HepG2 (cell line): ENCODE measurements around the gene TM7SF3. TPM values are rescaled to one million over a fixed set of nuclear protein-coding genes. Genes with fewer than 3 reads are reported as not detected.

Experiments
- CREB1 ChIP-seq, 2 experiments: fragments of 450-650 bp in 1 of 2; IDR thresholded peaks; 2 replicates each; pipeline ENCODE4 v1.6.1; 2016 to 2017; ENCODE audit warnings: control low read depth in 1 of 2, mild to moderate bottlenecking in 1 of 2, missing compliant biosample characterization in 1 of 2, missing genetic modification characterization in 1 of 2
- DMAP1 ChIP-seq: IDR thresholded peaks from 2 replicates; pipeline ENCODE4 v1.6.1; 2016
- HNF4G ChIP-seq, 2 experiments: sonication (generic) in 1 of 2; formaldehyde crosslinking in 1 of 2; IDR thresholded peaks; 2 replicates each; pipeline versions ENCODE4 v1.4.0 to v1.6.1; 2011 to 2020; ENCODE audit warnings: borderline replicate concordance in 2 of 2, low read depth in 2 of 2, mild to moderate bottlenecking in 2 of 2, low read length in 1 of 2, missing genetic modification reagents in 1 of 2, moderate library complexity in 1 of 2
- HOXA5 ChIP-seq: sonication (generic); formaldehyde crosslinking; IDR thresholded peaks from 2 replicates; pipeline ENCODE4 v1.4.0; 2020; ENCODE audit warnings: missing genetic modification reagents
- MEIS1 ChIP-seq: sonication (generic); formaldehyde crosslinking; IDR thresholded peaks from 2 replicates; pipeline ENCODE4 v1.9.0; 2021; ENCODE audit warnings: mild to moderate bottlenecking, missing genetic modification reagents, moderate library complexity, borderline replicate concordance
- MYC ChIP-seq: sonication (generic); formaldehyde crosslinking; IDR thresholded peaks from 2 replicates; pipeline ENCODE4 v1.9.0; 2021; ENCODE audit warnings: missing genetic modification reagents, borderline replicate concordance
- NR1H2 ChIP-seq: sonication (generic); formaldehyde crosslinking; IDR thresholded peaks from 2 replicates; pipeline ENCODE4 v1.8.1; 2022; ENCODE audit warnings: low read depth, missing genetic modification reagents, borderline replicate concordance
- POGZ ChIP-seq: sonication (generic); formaldehyde crosslinking; IDR thresholded peaks from 2 replicates; pipeline ENCODE4 v1.4.0; 2020; ENCODE audit warnings: mild to moderate bottlenecking, missing genetic modification reagents
- POLR2A ChIP-seq, 2 experiments: IDR thresholded peaks; 2 replicates each; pipeline ENCODE4 v1.6.1; 2011; ENCODE audit warnings: low read depth in 2 of 2, low read length in 2 of 2, mild to moderate bottlenecking in 1 of 2, moderate library complexity in 1 of 2; ENCODE audit not compliant: insufficient read depth in 1 of 2
- SMC3 ChIP-seq: IDR thresholded peaks from 2 replicates; pipeline ENCODE4 v1.6.1; 2011; ENCODE audit warnings: low read length, improper control_type of control experiment
- U2AF1 ChIP-seq: fragments of 200-400 bp; formaldehyde crosslinking; optimal IDR thresholded peaks from 2 replicates; pipeline ENCODE3; 2017; ENCODE audit warnings: mild to moderate bottlenecking, low read depth, low read length
- ZFX ChIP-seq: sonication (generic); formaldehyde crosslinking; IDR thresholded peaks from 2 replicates; pipeline ENCODE4 v1.4.0; 2020; ENCODE audit warnings: mild to moderate bottlenecking, low read depth, missing genetic modification reagents, moderate library complexity
- ZNF225 ChIP-seq: sonication (generic); formaldehyde crosslinking; IDR thresholded peaks from 2 replicates; pipeline ENCODE4 v1.4.0; 2020; ENCODE audit warnings: mild to moderate bottlenecking, missing genetic modification reagents
- ZNF556 ChIP-seq: sonication (generic); formaldehyde crosslinking; IDR thresholded peaks from 2 replicates; pipeline ENCODE4 v1.4.0; 2020; ENCODE audit warnings: mild to moderate bottlenecking, missing genetic modification reagents, borderline replicate concordance
- ZNF792 ChIP-seq: IDR thresholded peaks from 2 replicates; pipeline ENCODE4 v1.6.1; 2016
- polyA plus RNA-seq, 8 experiments: library from polyadenylated mRNA; depleted of rRNA in 3 of 8; stranded (reverse) in 7 of 8; unstranded in 1 of 8; fragments of >200 nt; fragmentation: Illumina TruSeq in 4 of 8; extraction: Trizol in 4 of 8; gene quantifications; 2 replicates each; pipeline versions ENCODE4 v1.2.1 to v1.2.3, GENCODE V29; 2011 to 2016; ENCODE audit warnings: low read depth in 4 of 8, missing spikeins in 1 of 8, mixed read lengths in 1 of 8; ENCODE audit not compliant: insufficient read depth in 1 of 8
- total RNA-seq, 5 experiments: library from RNA; depleted of rRNA; stranded (reverse); fragments of >200 nt; fragmentation: Illumina TruSeq; extraction: Trizol; gene quantifications; 2 replicates each; pipeline ENCODE4 v1.2.3, GENCODE V29; 2016; ENCODE audit warnings: low read depth in 1 of 5
- TF ChIP-seq, protein P1 (sequence below): sonication (generic); formaldehyde crosslinking; IDR thresholded peaks from 2 replicates; pipeline ENCODE4 v1.8.1; 2022; ENCODE audit warnings: low read depth, mild to moderate bottlenecking, missing genetic modification reagents
- TF ChIP-seq, protein P2 (sequence below): sonication (generic); formaldehyde crosslinking; IDR thresholded peaks from 2 replicates; pipeline ENCODE4 v1.5.0; 2020; ENCODE audit warnings: mild to moderate bottlenecking, missing genetic modification reagents
- TF ChIP-seq, protein P3 (sequence below): sonication (generic); formaldehyde crosslinking; IDR thresholded peaks from 2 replicates; pipeline ENCODE4 v1.4.0; 2020; ENCODE audit warnings: missing genetic modification reagents
- TF ChIP-seq, protein P4 (sequence below): sonication (generic); formaldehyde crosslinking; IDR thresholded peaks from 2 replicates; pipeline ENCODE4 v1.5.0; 2020; ENCODE audit warnings: missing genetic modification reagents
- TF ChIP-seq, protein P5 (sequence below): sonication (generic); formaldehyde crosslinking; IDR thresholded peaks from 2 replicates; pipeline ENCODE4 v1.4.0; 2020; ENCODE audit warnings: missing genetic modification reagents

The TM7SF3 gene
- total and polyA plus RNA-seq, 2 of the 13 experiments (the other 11 are each of a cell fraction or from before 2014, with no cell fraction given): 116 to 142 TPM

GRCh38 chr12:27014085-27014858, at the start of gene TM7SF3 (continued):
- TF ChIP-seq MYC (peak; percentile 70; the same call in 1 of the 2 replicates), ZNF556 (peak; percentile 45; the same call in 1 of the 2 replicates), ZNF225 (peak; percentile 57; the same call in 1 of the 2 replicates), U2AF1 (no peak), POLR2A (IDR thresholded peaks at IDR 0.05; ENCODE audit: insufficient read depth in 1 of 2, low read depth in 2 of 2, low read length in 2 of 2) (peak; percentile 76 to 79), HNF4G (IDR thresholded peaks at IDR 0.05; ENCODE audit: borderline replicate concordance, low read depth, low read length) (peak; percentile 9; the same call in 1 of the 2 replicates), HNF4G (CRISPR knock-in tag; IDR thresholded peaks at IDR 0.05; ENCODE audit: borderline replicate concordance, low read depth) (peak; percentile 77), POGZ (CRISPR knock-in tag) (peak; percentile 50), SMC3 (peak; percentile 1; the same call in 1 of the 2 replicates), ZNF792 (CRISPR knock-in tag) (peak; percentile 74), MEIS1 (CRISPR knock-in tag) (no peak), HOXA5 (CRISPR knock-in tag) (peak; percentile 53; the same call in 1 of the 2 replicates), NR1H2 (no peak), ZFX (no peak), DMAP1 (CRISPR knock-in tag) (peak; percentile 35; the same call in 1 of the 2 replicates), CREB1 (IDR thresholded peaks at IDR 0.05) (peak; percentile 49; the same call in 1 of the 2 replicates), CREB1 (CRISPR knock-in tag; IDR thresholded peaks at IDR 0.05) (no peak)
- TF ChIP-seq, protein P1, sequence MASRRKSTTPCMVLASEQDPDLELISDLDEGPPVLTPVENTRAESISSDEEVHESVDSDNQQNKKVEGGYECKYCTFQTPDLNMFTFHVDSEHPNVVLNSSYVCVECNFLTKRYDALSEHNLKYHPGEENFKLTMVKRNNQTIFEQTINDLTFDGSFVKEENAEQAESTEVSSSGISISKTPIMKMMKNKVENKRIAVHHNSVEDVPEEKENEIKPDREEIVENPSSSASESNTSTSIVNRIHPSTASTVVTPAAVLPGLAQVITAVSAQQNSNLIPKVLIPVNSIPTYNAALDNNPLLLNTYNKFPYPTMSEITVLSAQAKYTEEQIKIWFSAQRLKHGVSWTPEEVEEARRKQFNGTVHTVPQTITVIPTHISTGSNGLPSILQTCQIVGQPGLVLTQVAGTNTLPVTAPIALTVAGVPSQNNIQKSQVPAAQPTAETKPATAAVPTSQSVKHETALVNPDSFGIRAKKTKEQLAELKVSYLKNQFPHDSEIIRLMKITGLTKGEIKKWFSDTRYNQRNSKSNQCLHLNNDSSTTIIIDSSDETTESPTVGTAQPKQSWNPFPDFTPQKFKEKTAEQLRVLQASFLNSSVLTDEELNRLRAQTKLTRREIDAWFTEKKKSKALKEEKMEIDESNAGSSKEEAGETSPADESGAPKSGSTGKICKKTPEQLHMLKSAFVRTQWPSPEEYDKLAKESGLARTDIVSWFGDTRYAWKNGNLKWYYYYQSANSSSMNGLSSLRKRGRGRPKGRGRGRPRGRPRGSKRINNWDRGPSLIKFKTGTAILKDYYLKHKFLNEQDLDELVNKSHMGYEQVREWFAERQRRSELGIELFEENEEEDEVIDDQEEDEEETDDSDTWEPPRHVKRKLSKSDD (CRISPR knock-in tag): no peak
- TF ChIP-seq, protein P2, sequence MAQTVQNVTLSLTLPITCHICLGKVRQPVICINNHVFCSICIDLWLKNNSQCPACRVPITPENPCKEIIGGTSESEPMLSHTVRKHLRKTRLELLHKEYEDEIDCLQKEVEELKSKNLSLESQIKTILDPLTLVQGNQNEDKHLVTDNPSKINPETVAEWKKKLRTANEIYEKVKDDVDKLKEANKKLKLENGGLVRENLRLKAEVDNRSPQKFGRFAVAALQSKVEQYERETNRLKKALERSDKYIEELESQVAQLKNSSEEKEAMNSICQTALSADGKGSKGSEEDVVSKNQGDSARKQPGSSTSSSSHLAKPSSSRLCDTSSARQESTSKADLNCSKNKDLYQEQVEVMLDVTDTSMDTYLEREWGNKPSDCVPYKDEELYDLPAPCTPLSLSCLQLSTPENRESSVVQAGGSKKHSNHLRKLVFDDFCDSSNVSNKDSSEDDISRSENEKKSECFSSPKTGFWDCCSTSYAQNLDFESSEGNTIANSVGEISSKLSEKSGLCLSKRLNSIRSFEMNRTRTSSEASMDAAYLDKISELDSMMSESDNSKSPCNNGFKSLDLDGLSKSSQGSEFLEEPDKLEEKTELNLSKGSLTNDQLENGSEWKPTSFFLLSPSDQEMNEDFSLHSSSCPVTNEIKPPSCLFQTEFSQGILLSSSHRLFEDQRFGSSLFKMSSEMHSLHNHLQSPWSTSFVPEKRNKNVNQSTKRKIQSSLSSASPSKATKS: no peak
- TF ChIP-seq, protein P3, sequence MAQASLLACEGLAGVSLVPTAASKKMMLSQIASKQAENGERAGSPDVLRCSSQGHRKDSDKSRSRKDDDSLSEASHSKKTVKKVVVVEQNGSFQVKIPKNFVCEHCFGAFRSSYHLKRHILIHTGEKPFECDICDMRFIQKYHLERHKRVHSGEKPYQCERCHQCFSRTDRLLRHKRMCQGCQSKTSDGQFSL (CRISPR knock-in tag): no peak
- TF ChIP-seq, protein P4, sequence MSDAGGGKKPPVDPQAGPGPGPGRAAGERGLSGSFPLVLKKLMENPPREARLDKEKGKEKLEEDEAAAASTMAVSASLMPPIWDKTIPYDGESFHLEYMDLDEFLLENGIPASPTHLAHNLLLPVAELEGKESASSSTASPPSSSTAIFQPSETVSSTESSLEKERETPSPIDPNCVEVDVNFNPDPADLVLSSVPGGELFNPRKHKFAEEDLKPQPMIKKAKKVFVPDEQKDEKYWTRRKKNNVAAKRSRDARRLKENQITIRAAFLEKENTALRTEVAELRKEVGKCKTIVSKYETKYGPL (CRISPR knock-in tag): 0 out of 2 replicates have a peak, but pooled peaks have one; percentile 35
- TF ChIP-seq, protein P5, sequence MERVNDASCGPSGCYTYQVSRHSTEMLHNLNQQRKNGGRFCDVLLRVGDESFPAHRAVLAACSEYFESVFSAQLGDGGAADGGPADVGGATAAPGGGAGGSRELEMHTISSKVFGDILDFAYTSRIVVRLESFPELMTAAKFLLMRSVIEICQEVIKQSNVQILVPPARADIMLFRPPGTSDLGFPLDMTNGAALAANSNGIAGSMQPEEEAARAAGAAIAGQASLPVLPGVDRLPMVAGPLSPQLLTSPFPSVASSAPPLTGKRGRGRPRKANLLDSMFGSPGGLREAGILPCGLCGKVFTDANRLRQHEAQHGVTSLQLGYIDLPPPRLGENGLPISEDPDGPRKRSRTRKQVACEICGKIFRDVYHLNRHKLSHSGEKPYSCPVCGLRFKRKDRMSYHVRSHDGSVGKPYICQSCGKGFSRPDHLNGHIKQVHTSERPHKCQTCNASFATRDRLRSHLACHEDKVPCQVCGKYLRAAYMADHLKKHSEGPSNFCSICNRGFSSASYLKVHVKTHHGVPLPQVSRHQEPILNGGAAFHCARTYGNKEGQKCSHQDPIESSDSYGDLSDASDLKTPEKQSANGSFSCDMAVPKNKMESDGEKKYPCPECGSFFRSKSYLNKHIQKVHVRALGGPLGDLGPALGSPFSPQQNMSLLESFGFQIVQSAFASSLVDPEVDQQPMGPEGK (CRISPR knock-in tag): peak; percentile 43; the same call in 1 of the 2 replicates
